ENCODE data around the gene NACAD. TPM values are rescaled to one million over a fixed set of nuclear protein-coding genes. Genes with fewer than 3 reads are reported as not detected.

NACAD gene
- total RNA-seq, 1 donor from 2014 or later, result 21.6 TPM

DNA sequence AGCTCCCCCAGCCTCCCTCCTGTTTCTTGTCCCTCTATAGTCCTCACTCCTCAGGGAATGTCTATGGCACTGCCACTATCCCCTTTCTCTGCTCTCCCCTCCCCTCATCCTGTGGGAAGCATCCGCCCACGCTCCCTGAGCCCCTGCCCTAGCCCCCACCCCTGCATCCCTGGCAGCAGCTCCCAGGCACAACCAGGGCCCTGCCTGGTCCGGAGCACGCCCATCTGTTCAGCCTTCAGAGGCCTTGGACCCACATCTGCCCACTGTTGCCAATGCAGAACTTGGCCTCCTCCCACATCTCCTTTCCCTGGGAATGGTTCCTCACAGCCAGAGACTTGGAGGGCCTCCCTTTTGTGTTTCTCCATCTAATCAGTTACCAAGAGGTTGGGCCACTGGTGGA is 43.1 kb upstream of the NACAD start:
- H3K27me3 Mint-ChIP-seq (ENCODE audit: low read depth, unreplicated experiment), result peaks cover 25% of the 10 kb centered on the region
- FAIRE-seq (no peak), DNase-seq (ENCODE audit: low read depth) (no peak)
- H3K36me3 Mint-ChIP-seq (ENCODE audit: low read depth, unreplicated experiment), result no peaks in the 10 kb centered on the region
- H3K27ac ChIP-seq (ENCODE audit: low read depth, low read length), result no peak overlapping the region
- no peaks in the 10 kb centered on the region for H3K4me1 Mint-ChIP-seq (ENCODE audit: low read depth, unreplicated experiment)
- no peak overlapping the region for H3K9ac ChIP-seq (ENCODE audit: low read length)
- H4K20me1 ChIP-seq (ENCODE audit: insufficient read depth, low read length), result no peaks in the 10 kb centered on the region
- no peak overlapping the region for H3K27ac Mint-ChIP-seq (ENCODE audit: unreplicated experiment)
- no peaks in the 10 kb centered on the region for H3K9me3 Mint-ChIP-seq (ENCODE audit: unreplicated experiment)
- H2AFZ ChIP-seq (ENCODE audit: low read depth, low read length), result no peak overlapping the region
- TF ChIP-seq, protein P1, sequence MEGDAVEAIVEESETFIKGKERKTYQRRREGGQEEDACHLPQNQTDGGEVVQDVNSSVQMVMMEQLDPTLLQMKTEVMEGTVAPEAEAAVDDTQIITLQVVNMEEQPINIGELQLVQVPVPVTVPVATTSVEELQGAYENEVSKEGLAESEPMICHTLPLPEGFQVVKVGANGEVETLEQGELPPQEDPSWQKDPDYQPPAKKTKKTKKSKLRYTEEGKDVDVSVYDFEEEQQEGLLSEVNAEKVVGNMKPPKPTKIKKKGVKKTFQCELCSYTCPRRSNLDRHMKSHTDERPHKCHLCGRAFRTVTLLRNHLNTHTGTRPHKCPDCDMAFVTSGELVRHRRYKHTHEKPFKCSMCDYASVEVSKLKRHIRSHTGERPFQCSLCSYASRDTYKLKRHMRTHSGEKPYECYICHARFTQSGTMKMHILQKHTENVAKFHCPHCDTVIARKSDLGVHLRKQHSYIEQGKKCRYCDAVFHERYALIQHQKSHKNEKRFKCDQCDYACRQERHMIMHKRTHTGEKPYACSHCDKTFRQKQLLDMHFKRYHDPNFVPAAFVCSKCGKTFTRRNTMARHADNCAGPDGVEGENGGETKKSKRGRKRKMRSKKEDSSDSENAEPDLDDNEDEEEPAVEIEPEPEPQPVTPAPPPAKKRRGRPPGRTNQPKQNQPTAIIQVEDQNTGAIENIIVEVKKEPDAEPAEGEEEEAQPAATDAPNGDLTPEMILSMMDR (IDR thresholded peaks at IDR 0.05; ENCODE audit: insufficient read depth, low read depth, low read length), result no peak
- no peak for TF ChIP-seq EZH2 (IDR thresholded peaks at IDR 0.05; ENCODE audit: insufficient read depth, low read length)
- no peaks in the 10 kb centered on the region for H3K4me1 ChIP-seq (ENCODE audit: insufficient read depth, low read length)
- no peaks in the 10 kb centered on the region for H3K9me3 ChIP-seq (ENCODE audit: insufficient read depth, low read depth, low read length)
- peaks cover 3% of the 10 kb centered on the region for H3K27me3 ChIP-seq (ENCODE audit: insufficient read depth, low read length)
- H3K4me2 ChIP-seq (ENCODE audit: low read length), result no peak overlapping the region
- no peaks in the 10 kb centered on the region for H3K36me3 ChIP-seq (ENCODE audit: insufficient read depth, low read length)
- H3K4me3 Mint-ChIP-seq (ENCODE audit: unreplicated experiment), result no peak overlapping the region
- H3K4me3 ChIP-seq (ENCODE audit: insufficient read depth, low read depth, low read length), result no peak overlapping the region
- no peaks in the 10 kb centered on the region for H3K79me2 ChIP-seq (ENCODE audit: insufficient read depth, low read length)

DNA sequence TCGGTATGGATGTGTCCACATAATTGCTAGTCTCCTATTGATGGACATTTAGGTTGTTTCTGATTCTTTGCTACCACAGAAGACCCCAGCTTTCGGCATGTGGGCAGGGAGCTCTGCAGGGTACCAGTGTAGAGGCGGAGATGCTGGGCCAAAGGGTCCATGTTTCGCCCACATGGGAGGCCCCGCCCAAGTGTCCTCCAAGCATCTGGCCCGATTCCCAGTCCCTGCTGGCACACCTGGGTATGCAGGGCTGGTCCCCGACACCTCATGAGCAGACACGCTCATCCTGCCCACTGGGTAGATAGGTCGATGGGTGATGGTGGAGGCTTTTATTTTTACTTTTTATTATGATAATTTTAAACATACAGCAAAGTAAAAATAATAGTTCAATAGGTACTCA is 42.1 kb upstream of the NACAD start:
- Mint-ChIP-seq H3K27ac (ENCODE audit: unreplicated experiment) (no peak overlapping the region), H3K4me3 (ENCODE audit: unreplicated experiment) (no peak overlapping the region), H3K9me3 (ENCODE audit: unreplicated experiment) (no peaks in the 10 kb centered on the region), H3K27me3 (ENCODE audit: low read depth, unreplicated experiment) (peaks cover 23% of the 10 kb centered on the region), H3K4me1 (ENCODE audit: low read depth, unreplicated experiment) (no peaks in the 10 kb centered on the region), H3K36me3 (ENCODE audit: low read depth, unreplicated experiment) (no peaks in the 10 kb centered on the region)
- H3K4me2 ChIP-seq (ENCODE audit: low read length), result no peak overlapping the region
- H3K4me3 ChIP-seq (ENCODE audit: insufficient read depth, low read depth, low read length), result no peak overlapping the region
- no peak for TF ChIP-seq EZH2 (IDR thresholded peaks at IDR 0.05; ENCODE audit: insufficient read depth, low read length)
- FAIRE-seq (no peak), DNase-seq (ENCODE audit: low read depth) (no peak)
- H4K20me1 ChIP-seq (ENCODE audit: insufficient read depth, low read length), result no peaks in the 10 kb centered on the region
- no peaks in the 10 kb centered on the region for H3K79me2 ChIP-seq (ENCODE audit: insufficient read depth, low read length)
- H3K36me3 ChIP-seq (ENCODE audit: insufficient read depth, low read length), result no peaks in the 10 kb centered on the region
- H3K27ac ChIP-seq (ENCODE audit: low read depth, low read length), result no peak overlapping the region
- H3K4me1 ChIP-seq (ENCODE audit: insufficient read depth, low read length), result no peaks in the 10 kb centered on the region
- H2AFZ ChIP-seq (ENCODE audit: low read depth, low read length), result no peak overlapping the region
- no peaks in the 10 kb centered on the region for H3K9me3 ChIP-seq (ENCODE audit: insufficient read depth, low read depth, low read length)
- H3K9ac ChIP-seq (ENCODE audit: low read length), result no peak overlapping the region
- no peaks in the 10 kb centered on the region for H3K27me3 ChIP-seq (ENCODE audit: insufficient read depth, low read length)

DNA sequence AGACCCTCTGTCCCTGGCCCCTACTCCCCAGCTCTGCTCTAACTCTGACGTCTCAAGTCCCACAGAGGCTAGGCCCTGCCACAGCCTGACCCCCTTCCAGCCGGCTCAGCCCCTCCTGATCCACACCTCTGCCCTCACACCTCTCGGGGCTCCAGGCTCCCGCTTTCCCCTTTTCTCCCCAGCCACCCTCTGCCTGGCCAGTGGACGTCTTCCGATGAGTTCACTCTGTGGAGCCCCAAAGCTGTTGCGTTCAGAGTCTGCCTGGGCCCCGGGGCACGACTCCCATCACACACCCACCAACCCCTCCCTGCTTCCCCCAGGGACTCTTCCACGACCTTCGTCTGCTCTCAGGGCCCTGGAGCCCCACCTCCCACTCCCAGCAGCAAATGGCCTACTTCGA is 41.1 kb upstream of the NACAD start:
- H3K27ac ChIP-seq (ENCODE audit: low read depth, low read length), result no peak overlapping the region
- TF ChIP-seq, protein P1 (IDR thresholded peaks at IDR 0.05; ENCODE audit: insufficient read depth, low read depth, low read length), result no peak
- TF ChIP-seq EZH2 (IDR thresholded peaks at IDR 0.05; ENCODE audit: insufficient read depth, low read length), result no peak
- no peaks in the 10 kb centered on the region for H3K4me1 Mint-ChIP-seq (ENCODE audit: low read depth, unreplicated experiment)

More for the DNA sequence above, 41.1 kb upstream of the NACAD start:
- no peaks in the 10 kb centered on the region for H3K9me3 Mint-ChIP-seq (ENCODE audit: unreplicated experiment)
- FAIRE-seq (no peak), DNase-seq (ENCODE audit: low read depth) (no peak)
- no peak overlapping the region for H3K4me2 ChIP-seq (ENCODE audit: low read length)
- H3K4me3 ChIP-seq (ENCODE audit: insufficient read depth, low read depth, low read length), result no peak overlapping the region
- no peaks in the 10 kb centered on the region for H4K20me1 ChIP-seq (ENCODE audit: insufficient read depth, low read length)
- no peaks in the 10 kb centered on the region for H3K27me3 ChIP-seq (ENCODE audit: insufficient read depth, low read length)
- no peaks in the 10 kb centered on the region for H3K4me1 ChIP-seq (ENCODE audit: insufficient read depth, low read length)
- peaks cover 23% of the 10 kb centered on the region for H3K27me3 Mint-ChIP-seq (ENCODE audit: low read depth, unreplicated experiment)
- no peaks in the 10 kb centered on the region for H3K36me3 Mint-ChIP-seq (ENCODE audit: low read depth, unreplicated experiment)
- H3K9me3 ChIP-seq (ENCODE audit: insufficient read depth, low read depth, low read length), result no peaks in the 10 kb centered on the region
- no peaks in the 10 kb centered on the region for H3K36me3 ChIP-seq (ENCODE audit: insufficient read depth, low read length)
- no peak overlapping the region for H2AFZ ChIP-seq (ENCODE audit: low read depth, low read length)
- H3K79me2 ChIP-seq (ENCODE audit: insufficient read depth, low read length), result no peaks in the 10 kb centered on the region
- no peak overlapping the region for H3K4me3 Mint-ChIP-seq (ENCODE audit: unreplicated experiment)
- H3K27ac Mint-ChIP-seq (ENCODE audit: unreplicated experiment), result no peak overlapping the region
- no peak overlapping the region for H3K9ac ChIP-seq (ENCODE audit: low read length)

All from astrocyte (in vitro differentiated cells and primary cell).